HCT116 (cell line): Measurements from ENCODE around the gene CLIC5. TPM values are rescaled to one million over a fixed set of nuclear protein-coding genes. Genes with fewer than 3 reads are reported as not detected.

Experiments used
- ATAC-seq: fragments of 200-7000 bp; cut with Tn5 transposase; 2 replicates; pipeline ENCODE4 v1.9.1; 2020; ENCODE audit warnings: mild to moderate bottlenecking, moderate library complexity
- BruUV-seq: library from RNA; stranded (reverse); fragments of 400-500 nt; replicated peaks from 2 replicates; lab custom pipeline; 2021; lab: Mats Ljungman, UMichigan
- CTCF ChIA-PET: fragments of 300-600 bp; sonication (Branson Sonifier 250); formaldehyde crosslinking; loops from one replicate; lab custom pipeline; 2021; ENCODE audit warnings: antibody characterized with exemption; lab: Charles Lee
- POLR2A ChIA-PET: fragments of 300-600, 350-600 bp; sonication (Branson Sonifier 250); formaldehyde crosslinking; loops from one replicate; lab custom pipeline; 2021; ENCODE audit warnings: antibody characterized with exemption; lab: Charles Lee
- RAD21 ChIA-PET, 2 experiments: fragments of 300-600 bp; sonication (Branson Sonifier 250); formaldehyde crosslinking; loops; one replicate each; lab custom pipeline; 2023; ENCODE audit warnings: low total read pairs in 2 of 2; ENCODE audit not compliant: uncharacterized antibody in 2 of 2, unreplicated experiment in 2 of 2, low non-redundant PET in 1 of 2; lab: Charles Lee
- DNase-seq: peaks from one replicate; pipeline ENCODE4 v3.0.0-alpha.2; 2010; ENCODE audit warnings: low read depth, low spot score
- H2AFZ ChIP-seq: fragments of 200-600 bp; shearing (Covaris generic), sonication (generic); 2 replicates; pipeline ENCODE4 v1.6.1; 2017; ENCODE audit warnings: low read depth, mixed run types, mixed read lengths, antibody characterized with exemption, low read length; ENCODE audit not compliant: poor library complexity, severe bottlenecking
- H3K27ac ChIP-seq: 2 replicates; pipeline ENCODE4 v1.5.1; 2012; ENCODE audit warnings: low read depth, low read length
- H3K27me3 ChIP-seq: fragments of 200-600 bp; sonication (generic); 2 replicates; pipeline ENCODE4 v1.6.1; 2016; ENCODE audit warnings: mixed run types, low read length, mixed read lengths; ENCODE audit not compliant: insufficient read depth
- H3K36me3 ChIP-seq, 2 experiments: fragments of 200-500 bp in 1 of 2; fragments of 200-600 bp in 1 of 2; sonication (Bioruptor generic) in 1 of 2; sonication (generic) in 1 of 2; 2 replicates each; pipeline versions ENCODE4 v1.5.1 to v1.6.1; 2014 to 2016; ENCODE audit warnings: low read length in 2 of 2, inconsistent platforms in 1 of 2, mixed read lengths in 1 of 2, mixed run types in 1 of 2; ENCODE audit not compliant: insufficient read depth in 2 of 2, control insufficient read depth in 1 of 2
- H3K4me1 ChIP-seq, 2 experiments: fragments of 200-600 bp in 1 of 2; sonication (generic) in 1 of 2; 2 replicates each; pipeline versions ENCODE4 v1.5.1 to v1.6.1; 2012 to 2017; ENCODE audit warnings: low read length in 2 of 2, inconsistent platforms in 1 of 2, mild to moderate bottlenecking in 1 of 2, mixed read lengths in 1 of 2, mixed run types in 1 of 2, moderate library complexity in 1 of 2; ENCODE audit not compliant: insufficient read depth in 2 of 2, control insufficient read depth in 1 of 2
- H3K4me2 ChIP-seq: fragments of 200-600 bp; sonication (generic); 2 replicates; pipeline ENCODE4 v1.6.1; 2017; ENCODE audit warnings: mixed run types, low read length, mixed read lengths
- H3K4me3 ChIP-seq, 2 experiments: fragments of 200-600 bp in 1 of 2; sonication (generic) in 1 of 2; replicated peaks in 1 of 2; 2 replicates each; pipeline ENCODE4 v1.5.1; 2011 to 2016; ENCODE audit warnings: low read length in 2 of 2, control low read depth in 1 of 2, low read depth in 1 of 2, mild to moderate bottlenecking in 1 of 2, mixed read lengths in 1 of 2, mixed run types in 1 of 2
- H3K79me2 ChIP-seq: fragments of 200-600 bp; sonication (generic); 2 replicates; pipeline ENCODE4 v1.6.1; 2017; ENCODE audit warnings: mild to moderate bottlenecking, mixed run types, low read length, moderate library complexity, mixed read lengths; ENCODE audit not compliant: insufficient read depth
- H3K9ac ChIP-seq: fragments of 200-600 bp; sonication (generic); 2 replicates; pipeline ENCODE4 v1.6.1; 2016; ENCODE audit warnings: low read length, mixed read lengths
- H3K9me2 ChIP-seq: fragments of 200-600 bp; sonication (generic), shearing (Covaris generic); 2 replicates; pipeline ENCODE4 v1.6.1; 2017; ENCODE audit warnings: mixed run types, mild to moderate bottlenecking, moderate library complexity; ENCODE audit not compliant: insufficient read depth
- H3K9me3 ChIP-seq, 2 experiments: fragments of 200-500 bp in 1 of 2; fragments of 200-600 bp in 1 of 2; sonication (Bioruptor generic) in 1 of 2; sonication (generic) in 1 of 2; 2 replicates each; pipeline ENCODE4 v1.6.1; 2014 to 2017; ENCODE audit warnings: low read length in 2 of 2, mixed read lengths in 2 of 2, inconsistent platforms in 1 of 2, low read depth in 1 of 2, mild to moderate bottlenecking in 1 of 2, mixed run types in 1 of 2, moderate library complexity in 1 of 2; ENCODE audit not compliant: control insufficient read depth in 1 of 2, insufficient read depth in 1 of 2
- H4K20me1 ChIP-seq: fragments of 200-600 bp; sonication (generic), shearing (Covaris generic); 2 replicates; pipeline ENCODE4 v1.6.1; 2017; ENCODE audit warnings: mixed run types, mild to moderate bottlenecking, moderate library complexity; ENCODE audit not compliant: insufficient read depth
- ATF3 ChIP-seq: IDR thresholded peaks from 2 replicates; pipeline ENCODE4 v1.6.1; 2012
- CBX3 ChIP-seq: IDR thresholded peaks from 2 replicates; pipeline ENCODE4 v1.6.1; 2012; ENCODE audit warnings: low read depth
- CEBPB ChIP-seq: IDR thresholded peaks from 2 replicates; pipeline ENCODE4 v1.6.1; 2012; ENCODE audit warnings: low read depth
- CTCF ChIP-seq, 3 experiments: fragments of 200-600 bp in 1 of 3; sonication (generic) in 1 of 3; IDR thresholded peaks in 2 of 3; conservative IDR thresholded peaks in 1 of 3; 2 replicates each; pipeline ENCODE4 v1.5.1; 2012 to 2017; ENCODE audit warnings: low read depth in 2 of 3, low read length in 2 of 3, antibody characterized with exemption in 1 of 3, borderline replicate concordance in 1 of 3, control low read depth in 1 of 3, mild to moderate bottlenecking in 1 of 3, mixed read lengths in 1 of 3, mixed run types in 1 of 3, moderate library complexity in 1 of 3; ENCODE audit not compliant: insufficient read depth in 1 of 3
- EGR1 ChIP-seq: IDR thresholded peaks from 2 replicates; pipeline ENCODE4 v1.6.1; 2012; ENCODE audit warnings: low read depth
- ELF1 ChIP-seq: IDR thresholded peaks from 2 replicates; pipeline ENCODE4 v1.6.1; 2012; ENCODE audit warnings: low read depth, borderline replicate concordance
- EZH2phosphoT487 ChIP-seq: fragments of 200-600 bp; IDR thresholded peaks from 2 replicates; pipeline ENCODE4 v1.6.1; 2018; ENCODE audit warnings: antibody characterized with exemption, borderline replicate concordance
- FOSL1 ChIP-seq: IDR thresholded peaks from 2 replicates; pipeline ENCODE4 v1.6.1; 2012; ENCODE audit warnings: low read depth
- JUND ChIP-seq: IDR thresholded peaks from 2 replicates; pipeline ENCODE4 v1.6.1; 2012
- POLR2A ChIP-seq: IDR thresholded peaks from 2 replicates; pipeline ENCODE4 v1.7.0; 2011; ENCODE audit warnings: borderline replicate concordance; ENCODE audit not compliant: insufficient read depth, insufficient read length; ENCODE audit errors: extremely low read depth
- RAD21 ChIP-seq: IDR thresholded peaks from 2 replicates; pipeline ENCODE4 v1.6.1; 2012; ENCODE audit warnings: low read depth, mild to moderate bottlenecking
- SIN3A ChIP-seq: IDR thresholded peaks from 2 replicates; pipeline ENCODE4 v1.6.1; 2012; ENCODE audit warnings: low read depth
- SP1 ChIP-seq: IDR thresholded peaks from 2 replicates; pipeline ENCODE4 v1.6.1; 2012; ENCODE audit warnings: low read depth
- SRF ChIP-seq: IDR thresholded peaks from 2 replicates; pipeline ENCODE4 v1.6.1; 2012; ENCODE audit warnings: low read depth
- ZFX ChIP-seq: fragments of 450-650 bp; IDR thresholded peaks from 2 replicates; pipeline ENCODE4 v1.6.1; 2017
- ZNF274 ChIP-seq: fragments of 200-500 bp; sonication (Bioruptor generic); IDR thresholded peaks from 2 replicates; pipeline ENCODE4 v1.6.1; 2014; ENCODE audit warnings: mild to moderate bottlenecking, low read depth, low read length, inconsistent platforms
- intact Hi-C: fragments of 100-400 bp; cut with micrococcal nuclease; formaldehyde crosslinking; loops from 2 replicates; pipeline ENCODE4 v1.10.0; 2022
- total RNA-seq: library from RNA; stranded (reverse); gene quantifications from one replicate; pipeline ENCODE4 v1.2.1, GENCODE V29; 2021; ENCODE audit not compliant: unreplicated experiment

CLIC5 gene
- total RNA-seq, 1 experiment from 2014 or later: 0.20 TPM

- TF ChIP-seq FOSL1: no peak
- TF ChIP-seq CTCF (IDR thresholded peaks at IDR 0.05 in 2 of 3, conservative IDR thresholded peaks at IDR 0.05 in 1 of 3; ENCODE audit: borderline replicate concordance in 1 of 3, insufficient read depth in 1 of 3, low read depth in 2 of 3, low read length in 2 of 3): peak; percentile 51 to 83 (median 64)
- TF ChIP-seq EGR1: no peak
- TF ChIP-seq CEBPB: no peak
- no peak for TF ChIP-seq SP1
- no peak for TF ChIP-seq CBX3
- no peak for TF ChIP-seq JUND
- TF ChIP-seq RAD21: peak; percentile 69
- no peak for TF ChIP-seq ZNF274
- TF ChIP-seq SIN3A: no peak
- no peak for TF ChIP-seq SRF
- TF ChIP-seq ZFX: no peak
- TF ChIP-seq EZH2phosphoT487: no peak
- no peak for TF ChIP-seq POLR2A
- no peak for TF ChIP-seq ELF1
- no peak for TF ChIP-seq ATF3
- TF ChIP-seq, all 23 proteins: peak for 2
- ChIA-PET POLR2A (no interaction called here), CTCF (interaction anchor here (0.6 to 0.7 kb wide), 2 partner anchors 8 to 112 kb away, joined by 3 read pairs; no protein-coding TSS in a partner anchor), RAD21 (no interaction called here)
- no peak overlapping the region for H3K4me2 ChIP-seq
- no peak overlapping the region for H3K9ac ChIP-seq
- no peaks in the 10 kb centered on the region for H3K9me3 ChIP-seq
- ATAC-seq (peak; percentile 98), DNase-seq (peak; percentile 58)
- no TSS peak for BruUV-seq
- no peak overlapping the region for H3K27ac ChIP-seq
- no peak overlapping the region for H3K4me3 ChIP-seq
- no peaks in the 10 kb centered on the region for H3K36me3 ChIP-seq
- no peaks in the 10 kb centered on the region for H4K20me1 ChIP-seq
- H3K9me2 ChIP-seq: no peaks in the 10 kb centered on the region
- no peaks in the 10 kb centered on the region for H3K27me3 ChIP-seq
- H3K79me2 ChIP-seq: no peaks in the 10 kb centered on the region
- peak overlapping the region; percentile 24 for H2AFZ ChIP-seq
- intact Hi-C loops: loop anchor here (2.0 kb wide), 1 partner anchor 368 kb away; no protein-coding TSS in a partner anchor
- peaks cover 5 to 11% of the 10 kb centered on the region in 2 experiments for H3K4me1 ChIP-seq
Observed at GRCh38 chr6:46042355-46042999, 26.8 kb upstream of the CLIC5 start.
